Erythroblast (primary cell): ENCODE data around the gene C1QTNF12.

Experiments used
- DNase-seq, 2 experiments: peaks; one replicate each; lab custom pipeline; 2025; lab: John Stamatoyannopoulos, UW
- GATA1 ChIP-seq: IDR thresholded peaks from 2 replicates; pipeline ENCODE4 v1.6.1; 2011; ENCODE audit warnings: low read depth, mild to moderate bottlenecking, control low read depth, low read length, moderate library complexity
- POLR2A ChIP-seq: IDR thresholded peaks from 2 replicates; pipeline ENCODE4 v1.6.1; 2011; ENCODE audit warnings: mild to moderate bottlenecking, low read length

The C1QTNF12 gene

GRCh38 chr1:1286313-1287261, 40.1 kb upstream of the C1QTNF12 start:
- DNase-seq: no peak
- TF ChIP-seq POLR2A (no peak), GATA1 (no peak)

GRCh38 chr1:1285611-1286311, 39.2 kb upstream of the C1QTNF12 start:
- TF ChIP-seq GATA1 (no peak), POLR2A (no peak)
- DNase-seq: no peak

GRCh38 chr1:1285102-1285571, 38.6 kb upstream of the C1QTNF12 start:
- no peak for TF ChIP-seq GATA1
- TF ChIP-seq POLR2A: no peak
- DNase-seq: no peak

- TF ChIP-seq GATA1 (no peak), POLR2A (no peak)
- DNase-seq: no peak
Measured at GRCh38 chr1:1284221-1285101, 37.9 kb upstream of the C1QTNF12 start.

GRCh38 chr1:1283821-1284220, 37.3 kb upstream of the C1QTNF12 start:
- TF ChIP-seq GATA1: no peak
- TF ChIP-seq POLR2A: no peak
- peak; percentile 14 to 42 for DNase-seq

GRCh38 chr1:1282998-1283397, 36.5 kb upstream of the C1QTNF12 start:
- no peak for DNase-seq
- TF ChIP-seq POLR2A (no peak), GATA1 (no peak)

- TF ChIP-seq POLR2A (no peak), GATA1 (no peak)
- no peak for DNase-seq
Measured at GRCh38 chr1:1281533-1282321, 35.2 kb upstream of the C1QTNF12 start.

- TF ChIP-seq GATA1: no peak
- no peak for TF ChIP-seq POLR2A
- DNase-seq: no peak
Measured at GRCh38 chr1:1280782-1281481, 34.4 kb upstream of the C1QTNF12 start.

GRCh38 chr1:1279028-1279427, 32.5 kb upstream of the C1QTNF12 start:
- TF ChIP-seq POLR2A (no peak), GATA1 (no peak)
- no peak for DNase-seq

GRCh38 chr1:1278620-1279019, 32.1 kb upstream of the C1QTNF12 start:
- DNase-seq: no peak
- TF ChIP-seq POLR2A (no peak), GATA1 (no peak)

- no peak for TF ChIP-seq GATA1
- no peak for TF ChIP-seq POLR2A
- DNase-seq: no peak
Measured at GRCh38 chr1:1275836-1276235, 29.3 kb upstream of the C1QTNF12 start.

GRCh38 chr1:1274931-1275431, 28.5 kb upstream of the C1QTNF12 start:
- no peak for DNase-seq
- TF ChIP-seq POLR2A: no peak
- no peak for TF ChIP-seq GATA1
